SK-N-SH treated with all-trans-retinoic acid at 6 μM for 48 hours (cell line): ENCODE results near the gene FARS2.
"Not testable (repeated sequence)": the region's sequence is repeated elsewhere in the genome, so short reads cannot be mapped to it uniquely, and the experiment has no call there.

Source experiments
- ATAC-seq: fragments of 200-7000 bp; cut with Tn5 transposase; 3 replicates; pipeline ENCODE4 v1.9.1; 2020; ENCODE audit warnings: mild to moderate bottlenecking, moderate library complexity
- ARNTL ChIP-seq: fragments of 450-650 bp; formaldehyde crosslinking; IDR thresholded peaks from 2 replicates; pipeline ENCODE4 v1.5.0; 2020; ENCODE audit warnings: low read depth, mild to moderate bottlenecking, moderate library complexity, borderline replicate concordance
- BACH2 ChIP-seq: fragments of 250-450 bp; sonication (Bioruptor Pico); IDR thresholded peaks from 2 replicates; pipeline ENCODE4 v1.9.0; 2021; ENCODE audit warnings: mild to moderate bottlenecking, borderline replicate concordance
- ESRRG ChIP-seq: fragments of 250-450 bp; sonication (Bioruptor Pico); IDR thresholded peaks from 2 replicates; pipeline ENCODE4 v1.6.1; 2021; ENCODE audit warnings: mild to moderate bottlenecking
- OSR1 ChIP-seq: fragments of 250-450 bp; sonication (Bioruptor Pico); IDR thresholded peaks from 2 replicates; pipeline ENCODE4 v1.8.0; 2022; ENCODE audit warnings: moderate library complexity, mild to moderate bottlenecking, inconsistent platforms
- PPARA ChIP-seq: fragments of 250-450 bp; sonication (Bioruptor Pico); IDR thresholded peaks from 2 replicates; pipeline ENCODE4 v1.5.0; 2020; ENCODE audit warnings: mild to moderate bottlenecking, borderline replicate concordance
- RARB ChIP-seq: fragments of 250-450 bp; sonication (Bioruptor Pico); IDR thresholded peaks from 2 replicates; pipeline ENCODE4 v1.8.0; 2021; ENCODE audit warnings: mild to moderate bottlenecking, moderate library complexity
- TOX ChIP-seq: fragments of 250-450 bp; sonication (Bioruptor Pico); IDR thresholded peaks from 2 replicates; pipeline ENCODE4 v1.8.0; 2021; ENCODE audit warnings: mild to moderate bottlenecking, moderate library complexity, borderline replicate concordance
- ZC3H10 ChIP-seq: fragments of 250-450 bp; sonication (Bioruptor Pico); IDR thresholded peaks from 2 replicates; pipeline ENCODE4 v1.5.1; 2021; ENCODE audit warnings: mild to moderate bottlenecking, moderate library complexity
- ZFP30 ChIP-seq: fragments of 450-650 bp; formaldehyde crosslinking; IDR thresholded peaks from 2 replicates; pipeline ENCODE4 v1.5.0; 2022; ENCODE audit warnings: mild to moderate bottlenecking, moderate library complexity
- ZNF565 ChIP-seq: fragments of 450-650 bp; formaldehyde crosslinking; conservative IDR thresholded peaks from 2 replicates; pipeline ENCODE4 v1.5.0; 2020; ENCODE audit warnings: low read depth, mild to moderate bottlenecking, moderate library complexity
- ZNF8 ChIP-seq: fragments of 450-650 bp; formaldehyde crosslinking; IDR thresholded peaks from 2 replicates; pipeline ENCODE4 v1.5.0; 2020; ENCODE audit warnings: mild to moderate bottlenecking, moderate library complexity
- TF ChIP-seq, protein P1 (sequence below): fragments of 250-450 bp; sonication (Bioruptor Pico); IDR thresholded peaks from 2 replicates; pipeline ENCODE4 v1.5.1; 2021; ENCODE audit warnings: mild to moderate bottlenecking, moderate library complexity
- TF ChIP-seq, protein P2 (sequence below): fragments of 250-450 bp; sonication (Bioruptor Pico); IDR thresholded peaks from 2 replicates; pipeline ENCODE4 v1.5.0; 2020; ENCODE audit warnings: mild to moderate bottlenecking, moderate library complexity
- TF ChIP-seq, protein P3 (sequence below): fragments of 250-450 bp; sonication (Bioruptor Pico); IDR thresholded peaks from 2 replicates; pipeline ENCODE4 v1.8.0; 2021; ENCODE audit warnings: low read depth, mild to moderate bottlenecking, moderate library complexity, borderline replicate concordance
- TF ChIP-seq, protein P4 (sequence below): fragments of 250-450 bp; sonication (Bioruptor Pico); IDR thresholded peaks from 2 replicates; pipeline ENCODE4 v1.5.1; 2020; ENCODE audit warnings: low read depth, mild to moderate bottlenecking, moderate library complexity

FARS2 gene

DNA sequence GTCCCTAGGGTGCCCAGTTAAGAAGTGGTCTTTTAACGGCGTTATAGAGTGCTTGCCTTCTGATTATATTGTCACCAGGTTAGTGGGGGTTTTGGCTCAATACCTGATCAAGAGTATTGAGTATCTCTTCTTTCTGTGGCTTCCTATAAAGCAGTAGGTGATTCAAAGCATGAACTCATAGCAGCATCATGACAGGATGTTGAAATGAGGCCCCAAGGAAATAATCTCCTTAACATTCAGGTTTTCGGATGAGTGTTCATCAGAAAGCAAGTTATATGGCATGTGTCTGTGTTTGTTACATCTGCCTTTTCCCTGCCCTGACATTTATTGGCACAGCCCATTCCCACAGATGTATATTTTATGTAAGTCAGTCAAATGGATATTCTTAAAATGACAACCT lies 301.0 kb downstream of the FARS2 start:
- no peak for ATAC-seq
- TF ChIP-seq PPARA (CRISPR knock-in tag) (no peak), ZFP30 (no peak)

DNA sequence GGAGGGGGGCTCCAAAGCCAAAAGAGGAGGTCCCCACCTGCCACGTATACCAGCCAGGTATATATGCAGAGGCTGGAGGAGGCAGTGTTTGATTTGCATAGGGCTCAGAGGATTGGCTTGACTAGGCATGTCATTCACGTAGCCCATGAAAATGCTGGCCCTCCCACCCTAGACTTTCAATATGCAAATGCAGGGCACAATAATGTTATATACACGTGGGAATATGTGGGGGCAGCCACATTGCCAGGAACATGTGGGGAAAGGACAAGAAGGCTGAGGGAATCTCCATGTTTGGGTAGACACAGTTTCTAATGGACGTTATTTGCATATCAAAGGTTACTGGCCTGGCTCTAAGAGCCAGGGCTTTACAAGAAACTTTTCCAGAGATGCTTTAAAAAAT lies 301.8 kb downstream of the FARS2 start:
- no peak for ATAC-seq
- no peak for TF ChIP-seq OSR1 (CRISPR knock-in tag)
- no peak for TF ChIP-seq BACH2 (CRISPR knock-in tag)
- TF ChIP-seq ZNF565 (CRISPR knock-in tag): no peak
- TF ChIP-seq ZNF8 (CRISPR knock-in tag): no peak
- TF ChIP-seq, protein P1, sequence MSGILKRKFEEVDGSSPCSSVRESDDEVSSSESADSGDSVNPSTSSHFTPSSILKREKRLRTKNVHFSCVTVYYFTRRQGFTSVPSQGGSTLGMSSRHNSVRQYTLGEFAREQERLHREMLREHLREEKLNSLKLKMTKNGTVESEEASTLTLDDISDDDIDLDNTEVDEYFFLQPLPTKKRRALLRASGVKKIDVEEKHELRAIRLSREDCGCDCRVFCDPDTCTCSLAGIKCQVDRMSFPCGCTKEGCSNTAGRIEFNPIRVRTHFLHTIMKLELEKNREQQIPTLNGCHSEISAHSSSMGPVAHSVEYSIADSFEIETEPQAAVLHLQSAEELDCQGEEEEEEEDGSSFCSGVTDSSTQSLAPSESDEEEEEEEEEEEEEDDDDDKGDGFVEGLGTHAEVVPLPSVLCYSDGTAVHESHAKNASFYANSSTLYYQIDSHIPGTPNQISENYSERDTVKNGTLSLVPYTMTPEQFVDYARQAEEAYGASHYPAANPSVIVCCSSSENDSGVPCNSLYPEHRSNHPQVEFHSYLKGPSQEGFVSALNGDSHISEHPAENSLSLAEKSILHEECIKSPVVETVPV (CRISPR knock-in tag): no peak
- TF ChIP-seq ZFP30: no peak
- no peak for TF ChIP-seq TOX (CRISPR knock-in tag)

DNA sequence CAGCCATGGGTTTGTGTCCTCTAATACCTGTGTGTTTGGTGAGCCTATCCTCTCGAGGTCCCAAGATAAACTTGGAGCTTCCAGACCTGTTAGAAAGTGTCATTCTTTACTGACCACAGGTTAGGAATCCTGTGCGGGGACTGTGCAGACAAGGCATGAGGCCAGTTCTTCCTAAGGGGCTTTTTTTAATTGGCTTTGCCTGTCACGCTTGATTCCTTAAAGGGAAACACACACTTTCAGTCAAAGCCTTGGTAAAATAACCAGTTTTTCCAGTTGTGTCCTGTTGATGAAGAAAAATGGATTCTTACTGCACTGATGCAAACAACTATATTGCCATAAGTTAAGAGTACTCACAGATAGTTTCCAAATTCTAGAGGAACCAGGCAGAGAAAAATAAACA lies 303.4 kb downstream of the FARS2 start:
- ATAC-seq: not testable (repeated sequence)

DNA sequence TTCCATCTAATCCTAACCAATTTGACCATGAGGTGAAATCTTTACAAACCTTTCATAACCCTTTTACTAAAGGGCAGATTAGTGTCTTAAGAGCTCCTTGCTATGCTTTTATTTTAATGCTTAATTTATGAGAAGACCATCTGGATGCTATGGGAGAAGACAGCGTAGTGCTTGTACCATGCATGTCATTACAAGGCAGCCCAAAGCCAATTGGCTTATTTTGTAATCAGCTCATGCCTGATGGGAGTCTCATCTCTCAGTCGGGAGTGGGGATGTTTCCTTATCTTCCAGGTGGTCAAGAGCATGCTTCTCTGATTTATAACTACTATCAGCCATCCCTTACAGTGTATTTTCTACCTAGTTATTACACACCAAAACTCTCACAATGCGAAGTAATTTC lies 304.7 kb downstream of the FARS2 start:
- no peak for ATAC-seq
- no peak for TF ChIP-seq ESRRG (CRISPR knock-in tag)
- TF ChIP-seq PPARA (CRISPR knock-in tag): no peak
- TF ChIP-seq TOX (CRISPR knock-in tag): no peak
- TF ChIP-seq ZFP30: no peak
- TF ChIP-seq ARNTL: no peak
- TF ChIP-seq, protein P1 (CRISPR knock-in tag): no peak
- TF ChIP-seq, protein P2, sequence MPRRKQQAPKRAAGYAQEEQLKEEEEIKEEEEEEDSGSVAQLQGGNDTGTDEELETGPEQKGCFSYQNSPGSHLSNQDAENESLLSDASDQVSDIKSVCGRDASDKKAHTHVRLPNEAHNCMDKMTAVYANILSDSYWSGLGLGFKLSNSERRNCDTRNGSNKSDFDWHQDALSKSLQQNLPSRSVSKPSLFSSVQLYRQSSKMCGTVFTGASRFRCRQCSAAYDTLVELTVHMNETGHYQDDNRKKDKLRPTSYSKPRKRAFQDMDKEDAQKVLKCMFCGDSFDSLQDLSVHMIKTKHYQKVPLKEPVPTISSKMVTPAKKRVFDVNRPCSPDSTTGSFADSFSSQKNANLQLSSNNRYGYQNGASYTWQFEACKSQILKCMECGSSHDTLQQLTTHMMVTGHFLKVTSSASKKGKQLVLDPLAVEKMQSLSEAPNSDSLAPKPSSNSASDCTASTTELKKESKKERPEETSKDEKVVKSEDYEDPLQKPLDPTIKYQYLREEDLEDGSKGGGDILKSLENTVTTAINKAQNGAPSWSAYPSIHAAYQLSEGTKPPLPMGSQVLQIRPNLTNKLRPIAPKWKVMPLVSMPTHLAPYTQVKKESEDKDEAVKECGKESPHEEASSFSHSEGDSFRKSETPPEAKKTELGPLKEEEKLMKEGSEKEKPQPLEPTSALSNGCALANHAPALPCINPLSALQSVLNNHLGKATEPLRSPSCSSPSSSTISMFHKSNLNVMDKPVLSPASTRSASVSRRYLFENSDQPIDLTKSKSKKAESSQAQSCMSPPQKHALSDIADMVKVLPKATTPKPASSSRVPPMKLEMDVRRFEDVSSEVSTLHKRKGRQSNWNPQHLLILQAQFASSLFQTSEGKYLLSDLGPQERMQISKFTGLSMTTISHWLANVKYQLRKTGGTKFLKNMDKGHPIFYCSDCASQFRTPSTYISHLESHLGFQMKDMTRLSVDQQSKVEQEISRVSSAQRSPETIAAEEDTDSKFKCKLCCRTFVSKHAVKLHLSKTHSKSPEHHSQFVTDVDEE: no peak
- TF ChIP-seq RARB: no peak
- TF ChIP-seq, protein P3, sequence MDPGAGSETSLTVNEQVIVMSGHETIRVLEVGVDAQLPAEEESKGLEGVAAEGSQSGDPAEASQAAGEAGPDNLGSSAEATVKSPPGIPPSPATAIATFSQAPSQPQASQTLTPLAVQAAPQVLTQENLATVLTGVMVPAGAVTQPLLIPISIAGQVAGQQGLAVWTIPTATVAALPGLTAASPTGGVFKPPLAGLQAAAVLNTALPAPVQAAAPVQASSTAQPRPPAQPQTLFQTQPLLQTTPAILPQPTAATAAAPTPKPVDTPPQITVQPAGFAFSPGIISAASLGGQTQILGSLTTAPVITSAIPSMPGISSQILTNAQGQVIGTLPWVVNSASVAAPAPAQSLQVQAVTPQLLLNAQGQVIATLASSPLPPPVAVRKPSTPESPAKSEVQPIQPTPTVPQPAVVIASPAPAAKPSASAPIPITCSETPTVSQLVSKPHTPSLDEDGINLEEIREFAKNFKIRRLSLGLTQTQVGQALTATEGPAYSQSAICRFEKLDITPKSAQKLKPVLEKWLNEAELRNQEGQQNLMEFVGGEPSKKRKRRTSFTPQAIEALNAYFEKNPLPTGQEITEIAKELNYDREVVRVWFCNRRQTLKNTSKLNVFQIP (CRISPR knock-in tag): no peak
- TF ChIP-seq, protein P4, sequence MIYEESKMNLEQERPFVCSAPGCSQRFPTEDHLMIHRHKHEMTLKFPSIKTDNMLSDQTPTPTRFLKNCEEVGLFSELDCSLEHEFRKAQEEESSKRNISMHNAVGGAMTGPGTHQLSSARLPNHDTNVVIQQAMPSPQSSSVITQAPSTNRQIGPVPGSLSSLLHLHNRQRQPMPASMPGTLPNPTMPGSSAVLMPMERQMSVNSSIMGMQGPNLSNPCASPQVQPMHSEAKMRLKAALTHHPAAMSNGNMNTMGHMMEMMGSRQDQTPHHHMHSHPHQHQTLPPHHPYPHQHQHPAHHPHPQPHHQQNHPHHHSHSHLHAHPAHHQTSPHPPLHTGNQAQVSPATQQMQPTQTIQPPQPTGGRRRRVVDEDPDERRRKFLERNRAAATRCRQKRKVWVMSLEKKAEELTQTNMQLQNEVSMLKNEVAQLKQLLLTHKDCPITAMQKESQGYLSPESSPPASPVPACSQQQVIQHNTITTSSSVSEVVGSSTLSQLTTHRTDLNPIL (CRISPR knock-in tag): no peak
- no peak for TF ChIP-seq ZC3H10
- TF ChIP-seq BACH2 (CRISPR knock-in tag): no peak
- no peak for TF ChIP-seq OSR1 (CRISPR knock-in tag)
- TF ChIP-seq, all 23 proteins: peak for 0

DNA sequence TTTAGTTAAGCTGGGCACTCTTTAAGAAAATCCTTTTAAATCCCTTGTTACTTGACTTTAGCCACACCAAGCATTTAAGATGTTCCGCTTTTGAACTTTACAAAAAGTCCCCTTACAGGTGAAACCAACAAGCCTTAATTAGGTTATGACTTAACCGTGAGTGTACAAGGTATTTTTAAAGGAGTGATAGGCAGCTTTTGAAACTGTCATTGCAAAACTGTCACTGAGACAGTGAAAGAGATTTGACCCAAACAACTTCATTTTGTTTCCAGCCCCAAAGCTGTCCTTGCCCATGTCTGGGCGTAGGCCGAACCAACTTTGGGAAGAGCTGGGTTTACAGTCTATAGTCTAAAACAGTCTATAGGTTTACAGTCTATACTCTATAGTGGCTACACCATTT lies 305.4 kb downstream of the FARS2 start:
- TF ChIP-seq, protein P2: no peak
- TF ChIP-seq, protein P4 (CRISPR knock-in tag): no peak
- TF ChIP-seq, protein P3 (CRISPR knock-in tag): no peak
- ATAC-seq: no peak
